Testis (tissue), 2 donors: ENCODE data around the gene TRIM72.

ENCODE experiments used
- POLR2A ChIP-seq: fragments of 450-650 bp; IDR thresholded peaks from one replicate; pipeline ENCODE4 v1.6.1; 2017; ENCODE audit warnings: antibody characterized with exemption, mild to moderate bottlenecking, moderate library complexity
- TF ChIP-seq, protein P1 (sequence below), 3 experiments: fragments of 450-650 bp in 2 of 3; fragments of 200-600 bp in 1 of 3; sonication (generic) in 1 of 3; IDR thresholded peaks; one replicate each; pipeline ENCODE4 v1.5.1; 2016 to 2019; ENCODE audit warnings: antibody characterized with exemption in 3 of 3, mild to moderate bottlenecking in 2 of 3, moderate library complexity in 1 of 3

DNA sequence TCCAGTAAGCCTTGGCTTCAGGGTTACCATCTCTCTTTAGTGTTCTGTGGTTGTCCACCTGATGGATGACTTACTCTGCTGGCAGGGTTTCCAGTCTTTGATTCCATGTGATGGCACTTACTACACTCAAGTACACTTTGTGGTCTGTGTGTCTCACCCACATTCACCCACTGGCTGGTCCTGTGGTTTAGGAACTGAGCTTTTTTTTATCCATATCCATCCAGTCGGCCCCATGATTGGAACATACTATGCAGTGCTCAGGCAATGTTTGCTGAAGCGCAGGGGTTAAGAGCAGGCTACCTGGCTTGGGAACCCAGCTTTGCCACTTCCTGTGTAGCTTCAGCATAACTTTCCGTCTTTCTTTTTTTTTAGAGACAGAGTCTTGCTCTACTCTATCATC lies 36.8 kb upstream of the TRIM72 start:
- TF ChIP-seq, protein P1, sequence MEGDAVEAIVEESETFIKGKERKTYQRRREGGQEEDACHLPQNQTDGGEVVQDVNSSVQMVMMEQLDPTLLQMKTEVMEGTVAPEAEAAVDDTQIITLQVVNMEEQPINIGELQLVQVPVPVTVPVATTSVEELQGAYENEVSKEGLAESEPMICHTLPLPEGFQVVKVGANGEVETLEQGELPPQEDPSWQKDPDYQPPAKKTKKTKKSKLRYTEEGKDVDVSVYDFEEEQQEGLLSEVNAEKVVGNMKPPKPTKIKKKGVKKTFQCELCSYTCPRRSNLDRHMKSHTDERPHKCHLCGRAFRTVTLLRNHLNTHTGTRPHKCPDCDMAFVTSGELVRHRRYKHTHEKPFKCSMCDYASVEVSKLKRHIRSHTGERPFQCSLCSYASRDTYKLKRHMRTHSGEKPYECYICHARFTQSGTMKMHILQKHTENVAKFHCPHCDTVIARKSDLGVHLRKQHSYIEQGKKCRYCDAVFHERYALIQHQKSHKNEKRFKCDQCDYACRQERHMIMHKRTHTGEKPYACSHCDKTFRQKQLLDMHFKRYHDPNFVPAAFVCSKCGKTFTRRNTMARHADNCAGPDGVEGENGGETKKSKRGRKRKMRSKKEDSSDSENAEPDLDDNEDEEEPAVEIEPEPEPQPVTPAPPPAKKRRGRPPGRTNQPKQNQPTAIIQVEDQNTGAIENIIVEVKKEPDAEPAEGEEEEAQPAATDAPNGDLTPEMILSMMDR (IDR thresholded peaks at IDR 0.05): no peak
- TF ChIP-seq POLR2A: no peak
